HepG2 (cell line): ENCODE data around the gene TMEFF2. TPM values are rescaled to one million over a fixed set of nuclear protein-coding genes. Genes with fewer than 3 reads are reported as not detected.

Experiments
- ATAC-seq: fragments of 200-7000 bp; cut with Tn5 transposase; 3 replicates; pipeline ENCODE4 v1.9.1; 2020; ENCODE audit warnings: mild to moderate bottlenecking, moderate library complexity
- BruUV-seq: library from RNA; stranded (reverse); fragments of 400-500 nt; replicated peaks from 2 replicates; lab custom pipeline; 2021; lab: Mats Ljungman, UMichigan
- CTCF ChIA-PET: fragments of 300-600 bp; formaldehyde crosslinking; extraction: SDS; loops from one replicate; lab custom pipeline; 2021; ENCODE audit warnings: low total read pairs, inconsistent platforms, low intra/inter-chr PET ratio; lab: Yijun Ruan, JAX
- POLR2A ChIA-PET: fragments of 350-600 bp; sonication (Branson Sonifier 250); formaldehyde crosslinking; loops from one replicate; lab custom pipeline; 2020; ENCODE audit warnings: antibody characterized with exemption, inconsistent platforms; lab: Yijun Ruan, JAX
- DNase-seq: peaks from one replicate; pipeline ENCODE4 v3.0.0-alpha.2; 2015; ENCODE audit warnings: low spot score
- FAIRE-seq: peaks from 3 replicates; lab custom pipeline; 2011; peaks lifted over from hg19 to GRCh38; lab: Jason Lieb, UNC
- H2AFZ ChIP-seq: one replicate; pipeline ENCODE4 v1.6.1; 2011; ENCODE audit warnings: low read length, inconsistent platforms
- H3K27ac ChIP-seq: fragments of 300-600 bp; 3 replicates; pipeline ENCODE4 v1.8.0; 2011; ENCODE audit warnings: mixed run types, mild to moderate bottlenecking, mixed read lengths, low read length, inconsistent platforms; ENCODE audit not compliant: insufficient read depth; ENCODE audit errors: extremely low read length
- H3K27me3 ChIP-seq, 2 experiments: fragments of 200-600 bp in 1 of 2; 2 replicates in 1 of 2; 3 replicates in 1 of 2; pipeline versions ENCODE4 v1.6.0 to v1.8.0; 2011; ENCODE audit warnings: low read length in 2 of 2, mild to moderate bottlenecking in 2 of 2, moderate library complexity in 2 of 2, inconsistent platforms in 1 of 2; ENCODE audit not compliant: insufficient read depth in 2 of 2, control insufficient read depth in 1 of 2
- H3K36me3 ChIP-seq, 2 experiments: fragments of 200-600 bp in 1 of 2; replicated peaks in 1 of 2; 2 replicates in 1 of 2; 3 replicates in 1 of 2; pipeline versions ENCODE4 v1.5.1 to v1.8.0; 2011; ENCODE audit warnings: low read length in 2 of 2, inconsistent platforms in 1 of 2; ENCODE audit not compliant: insufficient read depth in 2 of 2, control insufficient read depth in 1 of 2
- H3K4me1 ChIP-seq: 2 replicates; pipeline ENCODE4 v1.5.1; 2012; ENCODE audit warnings: low read length, inconsistent platforms; ENCODE audit not compliant: insufficient read depth
- H3K4me2 ChIP-seq: 2 replicates; pipeline ENCODE4 v1.6.0; 2011; ENCODE audit warnings: low read depth, low read length, inconsistent platforms
- H3K4me3 ChIP-seq, 3 experiments: fragments of 200-600 bp in 1 of 3; sonication (generic), shearing (Covaris generic) in 1 of 3; replicated peaks in 1 of 3; 2 replicates each; pipeline ENCODE4 v1.5.1; 2011 to 2016; ENCODE audit warnings: low read length in 3 of 3, inconsistent platforms in 2 of 3, low read depth in 2 of 3, mild to moderate bottlenecking in 2 of 3, control low read depth in 1 of 3, mixed read lengths in 1 of 3; ENCODE audit not compliant: insufficient read depth in 1 of 3
- H3K79me2 ChIP-seq: one replicate; pipeline ENCODE4 v1.6.1; 2011; ENCODE audit warnings: low read length, inconsistent platforms; ENCODE audit not compliant: insufficient read depth
- H3K9ac ChIP-seq: 2 replicates; pipeline ENCODE4 v1.6.0; 2011; ENCODE audit warnings: mild to moderate bottlenecking, low read depth, low read length, inconsistent platforms; ENCODE audit not compliant: insufficient read depth
- H3K9me3 ChIP-seq: 2 replicates; pipeline ENCODE4 v1.5.1; 2012; ENCODE audit warnings: mild to moderate bottlenecking, low read length
- H4K20me1 ChIP-seq: 2 replicates; pipeline ENCODE4 v1.6.0; 2011; ENCODE audit warnings: inconsistent platforms, mild to moderate bottlenecking, low read length, moderate library complexity; ENCODE audit not compliant: insufficient read depth
- SRY ChIP-seq: sonication (generic); formaldehyde crosslinking; IDR thresholded peaks from 2 replicates; pipeline ENCODE4 v1.8.0; 2022; ENCODE audit warnings: mild to moderate bottlenecking, missing genetic modification reagents
- ZFP36 ChIP-seq: fragments of 150-350 bp; IDR thresholded peaks from 2 replicates; pipeline ENCODE4 v1.6.1; 2018; ENCODE audit warnings: borderline replicate concordance, low read length, low read depth; ENCODE audit not compliant: partially characterized antibody
- ZNF687 ChIP-seq: sonication (generic); formaldehyde crosslinking; IDR thresholded peaks from 2 replicates; pipeline ENCODE4 v1.5.1; 2020; ENCODE audit warnings: mild to moderate bottlenecking, missing genetic modification reagents, moderate library complexity
- ZSCAN22 ChIP-seq: sonication (generic); formaldehyde crosslinking; IDR thresholded peaks from 2 replicates; pipeline ENCODE4 v1.4.0; 2020; ENCODE audit warnings: mild to moderate bottlenecking, missing genetic modification reagents
- WGBS: methylation state at CpG from one replicate; pipeline ENCODE4 v1.1.6; 2017; ENCODE audit warnings: low lambda C conversion rate; 5-methylcytosine and 5-hydroxymethylcytosine counted together
- in situ Hi-C: cut with HindIII; loops from 2 replicates; pipeline ENCODE4 v1.10.0; 2017; ENCODE audit warnings: low pct_unique_long_range_greater_than_20kb; ENCODE audit not compliant: extremely low pct_ligation_motif_present
- intact Hi-C: fragments of 100-400 bp; cut with micrococcal nuclease; formaldehyde crosslinking; loops from one replicate; pipeline ENCODE4 v1.10.0; 2022; ENCODE audit not compliant: unreplicated experiment
- polyA plus RNA-seq, 8 experiments: library from polyadenylated mRNA; depleted of rRNA in 3 of 8; stranded (reverse) in 7 of 8; unstranded in 1 of 8; fragments of >200 nt; fragmentation: Illumina TruSeq in 4 of 8; extraction: Trizol in 4 of 8; gene quantifications; 2 replicates each; pipeline versions ENCODE4 v1.2.1 to v1.2.3, GENCODE V29; 2011 to 2016; ENCODE audit warnings: low read depth in 4 of 8, missing spikeins in 1 of 8, mixed read lengths in 1 of 8; ENCODE audit not compliant: insufficient read depth in 1 of 8
- total RNA-seq, 5 experiments: library from RNA; depleted of rRNA; stranded (reverse); fragments of >200 nt; fragmentation: Illumina TruSeq; extraction: Trizol; gene quantifications; 2 replicates each; pipeline ENCODE4 v1.2.3, GENCODE V29; 2016; ENCODE audit warnings: low read depth in 1 of 5
- TF ChIP-seq, protein P1 (sequence below): sonication (generic); formaldehyde crosslinking; IDR thresholded peaks from 2 replicates; pipeline ENCODE4 v1.4.0; 2020; ENCODE audit warnings: missing genetic modification reagents

Gene TMEFF2
- total and polyA plus RNA-seq, 2 of the 13 experiments (the other 11 are each of a cell fraction or from before 2014, with no cell fraction given): not detected

- TF ChIP-seq, protein P1, sequence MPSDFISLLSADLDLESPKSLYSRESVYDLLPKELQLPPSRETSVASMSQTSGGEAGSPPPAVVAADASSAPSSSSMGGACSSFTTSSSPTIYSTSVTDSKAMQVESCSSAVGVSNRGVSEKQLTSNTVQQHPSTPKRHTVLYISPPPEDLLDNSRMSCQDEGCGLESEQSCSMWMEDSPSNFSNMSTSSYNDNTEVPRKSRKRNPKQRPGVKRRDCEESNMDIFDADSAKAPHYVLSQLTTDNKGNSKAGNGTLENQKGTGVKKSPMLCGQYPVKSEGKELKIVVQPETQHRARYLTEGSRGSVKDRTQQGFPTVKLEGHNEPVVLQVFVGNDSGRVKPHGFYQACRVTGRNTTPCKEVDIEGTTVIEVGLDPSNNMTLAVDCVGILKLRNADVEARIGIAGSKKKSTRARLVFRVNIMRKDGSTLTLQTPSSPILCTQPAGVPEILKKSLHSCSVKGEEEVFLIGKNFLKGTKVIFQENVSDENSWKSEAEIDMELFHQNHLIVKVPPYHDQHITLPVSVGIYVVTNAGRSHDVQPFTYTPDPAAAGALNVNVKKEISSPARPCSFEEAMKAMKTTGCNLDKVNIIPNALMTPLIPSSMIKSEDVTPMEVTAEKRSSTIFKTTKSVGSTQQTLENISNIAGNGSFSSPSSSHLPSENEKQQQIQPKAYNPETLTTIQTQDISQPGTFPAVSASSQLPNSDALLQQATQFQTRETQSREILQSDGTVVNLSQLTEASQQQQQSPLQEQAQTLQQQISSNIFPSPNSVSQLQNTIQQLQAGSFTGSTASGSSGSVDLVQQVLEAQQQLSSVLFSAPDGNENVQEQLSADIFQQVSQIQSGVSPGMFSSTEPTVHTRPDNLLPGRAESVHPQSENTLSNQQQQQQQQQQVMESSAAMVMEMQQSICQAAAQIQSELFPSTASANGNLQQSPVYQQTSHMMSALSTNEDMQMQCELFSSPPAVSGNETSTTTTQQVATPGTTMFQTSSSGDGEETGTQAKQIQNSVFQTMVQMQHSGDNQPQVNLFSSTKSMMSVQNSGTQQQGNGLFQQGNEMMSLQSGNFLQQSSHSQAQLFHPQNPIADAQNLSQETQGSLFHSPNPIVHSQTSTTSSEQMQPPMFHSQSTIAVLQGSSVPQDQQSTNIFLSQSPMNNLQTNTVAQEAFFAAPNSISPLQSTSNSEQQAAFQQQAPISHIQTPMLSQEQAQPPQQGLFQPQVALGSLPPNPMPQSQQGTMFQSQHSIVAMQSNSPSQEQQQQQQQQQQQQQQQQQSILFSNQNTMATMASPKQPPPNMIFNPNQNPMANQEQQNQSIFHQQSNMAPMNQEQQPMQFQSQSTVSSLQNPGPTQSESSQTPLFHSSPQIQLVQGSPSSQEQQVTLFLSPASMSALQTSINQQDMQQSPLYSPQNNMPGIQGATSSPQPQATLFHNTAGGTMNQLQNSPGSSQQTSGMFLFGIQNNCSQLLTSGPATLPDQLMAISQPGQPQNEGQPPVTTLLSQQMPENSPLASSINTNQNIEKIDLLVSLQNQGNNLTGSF (CRISPR knock-in tag): no peak
- no peak for TF ChIP-seq ZSCAN22 (CRISPR knock-in tag)
- peak; percentile 22 for TF ChIP-seq ZFP36
Measured at GRCh38 chr2:192196421-192197194, 1.9 kb upstream of the TMEFF2 start (continued).

- DNase-seq: no peak
- Histone ChIP-seq H3K9ac (no peak overlapping the region), H3K4me1 (no peaks in the 10 kb centered on the region), H2AFZ (no peak overlapping the region), H3K27me3 (peaks cover 12 to 46% of the 10 kb centered on the region in 2 experiments; a peak in 4 of 5 replicates), H4K20me1 (no peaks in the 10 kb centered on the region), H3K4me3 (peak overlapping the region; percentile 20 to 56 (median 32); a peak in 4 of 6 replicates), H3K9me3 (no peaks in the 10 kb centered on the region), H3K79me2 (no peaks in the 10 kb centered on the region)
- ChIA-PET POLR2A (no interaction called here), CTCF (no interaction called here)
- intact Hi-C loops: loop anchor here (10.0 kb wide), 1 partner anchor 359 kb away; no protein-coding TSS in a partner anchor
- in situ Hi-C loops: no loop called here
- TF ChIP-seq SRY (no peak), ZNF687 (CRISPR knock-in tag) (peak; percentile 17; the same call in 1 of the 2 replicates)
- TF ChIP-seq, all 625 proteins: peak for 1
- Histone ChIP-seq H3K4me2 (peak overlapping the region; percentile 55), H3K36me3 (no peaks in the 10 kb centered on the region), H3K27ac (no peak overlapping the region)
- FAIRE-seq (no peak), ATAC-seq (peak; percentile 61)
- no TSS peak for BruUV-seq
- 20% methylated on average over 41 of the region's 44 CpGs for WGBS
Measured at GRCh38 chr2:192195548-192196418, 1.1 kb upstream of the TMEFF2 start.
